ACHN (cell line): Measurements from ENCODE around the gene CD22.
"Not testable (repeated sequence)": the region's sequence is repeated elsewhere in the genome, so short reads cannot be mapped to it uniquely, and the experiment has no call there.

Source experiments
- DNase-seq: peaks from one replicate; pipeline ENCODE4 v3.0.0-alpha.2; 2015
- in situ Hi-C: cut with HindIII; loops from 2 replicates; pipeline ENCODE4 v1.10.0; 2017; ENCODE audit warnings: low sequenced_read_pairs, low pct_ligation_motif_present, low pct_unique_long_range_greater_than_20kb

Gene CD22

DNA sequence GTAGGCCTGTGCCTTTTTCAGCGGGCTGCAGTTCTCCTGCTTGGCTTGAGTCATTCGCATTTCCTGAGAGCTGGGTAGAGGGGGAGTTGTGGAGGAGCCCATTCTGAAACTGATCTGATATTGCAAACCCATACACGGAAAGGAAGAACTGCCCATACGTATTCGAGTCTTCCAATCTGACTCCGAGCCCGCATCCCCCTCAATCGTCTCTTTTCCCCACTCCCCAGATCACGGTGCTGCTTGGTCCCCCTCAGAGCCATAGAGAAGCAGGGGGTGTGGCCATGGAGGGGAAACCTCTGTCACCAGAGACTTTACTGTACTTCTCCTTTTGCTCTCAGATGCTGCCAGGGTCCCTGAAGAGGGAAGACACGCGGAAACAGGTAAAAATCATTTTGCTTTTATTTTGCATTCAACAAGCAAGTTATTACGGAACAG is at the start of gene CD22:
Gene CD22, plus strand, starts transcription at position 337 of the 435 bp plus-strand sequence. CDS start 2,854 bp downstream, outside the sequence.
- no peak for DNase-seq
- in situ Hi-C loops = no loop called here

GRCh38 chr19:35279374-35279773 is 49.6 kb upstream of the CD22 start:
- no peak for DNase-seq
- in situ Hi-C loops = no loop called here

DNA sequence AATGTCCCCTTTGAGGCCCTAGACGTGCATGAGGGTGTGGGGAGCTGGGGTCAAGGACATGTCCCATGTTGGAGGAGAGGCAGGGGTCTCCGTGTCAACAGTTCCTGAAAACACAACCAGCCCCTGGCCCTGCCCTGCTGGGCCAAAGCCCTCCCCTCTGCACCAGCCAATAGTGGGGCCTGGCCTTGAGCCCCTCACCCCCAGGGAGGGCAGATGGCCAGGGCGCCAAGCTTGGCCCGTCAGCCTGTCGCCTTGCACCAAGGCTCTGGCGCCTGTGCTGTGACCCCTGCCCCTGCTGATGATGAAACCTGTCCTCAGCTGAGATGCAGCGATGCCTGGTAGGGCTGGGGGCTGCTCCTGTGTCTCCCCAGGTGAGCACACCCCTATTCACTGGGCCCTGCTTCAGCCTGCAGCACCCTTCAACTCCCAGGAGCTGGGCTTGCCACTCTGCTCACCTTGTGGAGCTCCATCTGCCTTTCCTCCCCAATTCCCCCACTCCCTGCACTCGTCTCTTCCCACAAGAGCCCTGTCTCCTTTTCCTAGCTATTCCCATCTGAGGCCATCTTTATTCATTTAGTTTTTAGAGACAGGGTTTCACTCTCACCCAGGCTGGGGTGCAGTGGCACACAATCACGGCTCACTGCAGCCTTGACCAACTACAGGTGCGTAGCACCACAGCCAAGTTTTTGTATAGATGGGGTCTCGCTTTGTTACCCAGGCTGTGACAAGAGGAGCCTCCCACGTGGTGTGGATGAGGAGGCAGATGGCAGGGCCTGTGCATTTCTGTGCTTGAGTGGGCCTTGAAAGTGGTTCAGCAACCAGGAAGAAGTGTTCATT is 48.8 kb upstream of the CD22 start:
- DNase-seq = no peak
- in situ Hi-C loops = no loop called here

GRCh38 chr19:35281303-35281702 is 47.7 kb upstream of the CD22 start:
- in situ Hi-C loops = no loop called here
- DNase-seq = no peak

- in situ Hi-C loops = no loop called here
- no peak for DNase-seq
Measured at GRCh38 chr19:35284153-35285094, 44.6 kb upstream of the CD22 start.

DNA sequence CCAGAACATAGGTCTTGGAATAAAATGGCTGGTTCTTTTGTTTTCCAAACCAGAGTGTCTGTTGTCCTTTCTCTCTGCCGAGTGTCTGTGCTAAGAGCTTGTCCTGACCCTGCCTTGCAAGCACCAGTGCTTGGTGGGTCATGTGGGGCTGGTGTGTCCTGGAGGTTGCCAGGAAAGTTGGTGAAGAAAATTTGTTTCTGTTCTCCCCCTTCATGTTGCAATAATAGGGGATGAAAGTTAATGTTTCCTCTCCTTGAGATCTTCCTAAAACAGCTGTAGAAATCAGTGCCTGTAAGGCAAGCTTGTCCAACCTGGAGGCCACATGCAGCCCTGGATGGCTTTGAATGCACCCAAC is 43.9 kb upstream of the CD22 start:
- DNase-seq = no peak
- in situ Hi-C loops = no loop called here

- in situ Hi-C loops, DNase-seq: not testable (repeated sequence)
Measured at GRCh38 chr19:35285465-35285864, 43.5 kb upstream of the CD22 start.

- in situ Hi-C loops, DNase-seq: not testable (repeated sequence)
Measured at GRCh38 chr19:35286101-35286500, 42.9 kb upstream of the CD22 start.

- in situ Hi-C loops = no loop called here
- no peak for DNase-seq
Measured at GRCh38 chr19:35287713-35288112, 41.3 kb upstream of the CD22 start.

GRCh38 chr19:35288331-35288730 is 40.7 kb upstream of the CD22 start:
- in situ Hi-C loops = no loop called here
- no peak for DNase-seq

GRCh38 chr19:35288906-35289305 is 40.1 kb upstream of the CD22 start:
- DNase-seq = no peak
- in situ Hi-C loops = no loop called here

- in situ Hi-C loops = no loop called here
- no peak for DNase-seq
Measured at GRCh38 chr19:35290381-35291127, 38.4 kb upstream of the CD22 start.

- no peak for DNase-seq
- in situ Hi-C loops = no loop called here
Measured at GRCh38 chr19:35291259-35291658, 37.7 kb upstream of the CD22 start.

GRCh38 chr19:35291916-35292315 is 37.1 kb upstream of the CD22 start, which contains the start of gene MAG:
MAG (plus strand) TSS chr19:35292161; CDS start chr19:35295409, 3,248 bp downstream.
- in situ Hi-C loops = no loop called here
- no peak for DNase-seq

- in situ Hi-C loops = no loop called here
- DNase-seq = no peak
Measured at GRCh38 chr19:35292421-35293362, 36.3 kb upstream of the CD22 start.

DNA sequence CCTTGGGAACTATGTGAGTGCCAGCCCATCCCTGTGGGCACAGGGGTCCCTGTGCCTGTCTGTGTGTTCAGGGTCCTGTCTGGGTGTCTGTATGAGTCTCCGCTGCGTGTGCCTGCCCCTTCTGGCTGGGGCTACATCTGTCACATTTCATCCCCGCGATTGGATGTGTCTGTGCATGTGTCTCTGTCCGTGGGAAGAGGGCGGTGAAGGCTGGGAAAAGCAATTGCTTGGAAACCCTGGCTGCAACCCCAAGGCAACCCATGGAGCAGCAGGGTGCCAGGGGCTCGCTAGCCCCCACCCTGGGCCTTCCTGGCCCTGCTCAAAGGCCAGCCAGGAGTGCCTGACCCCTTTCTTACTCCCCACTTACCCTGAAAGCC is 35.6 kb upstream of the CD22 start:
- in situ Hi-C loops = no loop called here
- DNase-seq = no peak

- no peak for DNase-seq
- in situ Hi-C loops = no loop called here
Measured at GRCh38 chr19:35293808-35294207, 35.2 kb upstream of the CD22 start.

DNA sequence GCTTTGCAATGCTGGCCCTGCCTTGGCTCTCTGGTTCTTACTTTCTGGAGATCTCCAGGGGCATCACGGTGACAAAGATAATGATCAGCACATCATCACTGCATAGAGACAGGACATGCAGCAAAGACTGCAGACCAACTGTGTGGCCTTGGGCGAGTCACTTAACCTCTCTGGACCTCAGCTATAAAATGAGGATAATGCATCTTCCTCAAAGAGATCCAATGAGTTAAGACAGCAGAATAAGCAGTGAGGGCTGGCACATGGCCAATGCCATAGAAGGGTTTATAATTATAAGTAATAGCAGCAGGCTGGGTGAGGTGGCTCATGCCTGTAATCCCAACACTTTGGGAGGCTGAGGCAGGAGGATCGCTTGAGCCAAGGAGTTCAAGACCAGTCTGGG is 34.7 kb upstream of the CD22 start:
- in situ Hi-C loops = no loop called here
- DNase-seq = no peak
